ENCODE measurements around the gene KCTD13. TPM values are rescaled to one million over a fixed set of nuclear protein-coding genes. Genes with fewer than 3 reads are reported as not detected.

Gene KCTD13
- total RNA-seq, 1 donor, result 8.2 TPM

Other genes starting within 250 kb of the KCTD13 start
- 95.3 and 123 TPM in 2 replicates for gene QPRT, start 247.0 kb downstream of the KCTD13 start, total RNA-seq
- gene C16orf54, start 180.2 kb downstream of the KCTD13 start, total RNA-seq, result not detected in 2 replicates
- gene ZG16, start 148.0 kb downstream of the KCTD13 start, total RNA-seq, result not detected in 2 replicates
- 32.5 and 45.3 TPM in 2 replicates for gene KIF22, start 135.5 kb downstream of the KCTD13 start, total RNA-seq
- gene MAZ, start 119.7 kb downstream of the KCTD13 start, total RNA-seq, result 166 and 269 TPM in 2 replicates
- gene PRRT2, start 114.0 kb downstream of the KCTD13 start, total RNA-seq, result 3.0 and 3.2 TPM in 2 replicates
- gene PAGR1, start 110.1 kb downstream of the KCTD13 start, total RNA-seq, result 20.3 and 20.7 TPM in 2 replicates
- gene MVP, start 105.8 kb downstream of the KCTD13 start, total RNA-seq, result 211 and 250 TPM in 2 replicates
- gene CDIPT, start 63.0 kb downstream of the KCTD13 start, total RNA-seq, result 60.9 and 84.6 TPM in 2 replicates
- gene SEZ6L2, start 26.7 kb downstream of the KCTD13 start, total RNA-seq, result 2.6 and 4.7 TPM in 2 replicates
- 5.2 and 7.8 TPM in 2 replicates for gene ASPHD1, start 25.7 kb downstream of the KCTD13 start, total RNA-seq
- gene TMEM219, start 35.9 kb upstream of the KCTD13 start, total RNA-seq, result 72.8 and 75.1 TPM in 2 replicates
- 48.0 and 63.9 TPM in 2 replicates for gene TAOK2, start 47.6 kb upstream of the KCTD13 start, total RNA-seq
- gene HIRIP3, start 69.4 kb upstream of the KCTD13 start, total RNA-seq, result 4.7 and 6.8 TPM in 2 replicates
- gene INO80E, start 70.0 kb upstream of the KCTD13 start, total RNA-seq, result 25.9 and 31.2 TPM in 2 replicates
- gene DOC2A, start 84.8 kb upstream of the KCTD13 start, total RNA-seq, result under 0.01 and 0.32 TPM in 2 replicates
- gene C16orf92, start 97.0 kb upstream of the KCTD13 start, total RNA-seq, result not detected in 2 replicates
- 0.32 TPM in 1 of 2 replicates, not detected in the other for gene TLCD3B, start 105.0 kb upstream of the KCTD13 start, total RNA-seq
- gene ALDOA, start 139.5 kb upstream of the KCTD13 start, total RNA-seq, result 545 and 622 TPM in 2 replicates
- 196 and 209 TPM in 2 replicates for gene PPP4C, start 149.8 kb upstream of the KCTD13 start, total RNA-seq
- gene TBX6, start 165.7 kb upstream of the KCTD13 start, total RNA-seq, result 0.32 and 0.43 TPM in 2 replicates
- gene YPEL3, start 170.0 kb upstream of the KCTD13 start, total RNA-seq, result 8.6 and 14.5 TPM in 2 replicates
- gene GDPD3, start 187.3 kb upstream of the KCTD13 start, total RNA-seq, result 0.32 and 0.43 TPM in 2 replicates
- gene MAPK3, start 197.0 kb upstream of the KCTD13 start, total RNA-seq, result 27.7 and 36.3 TPM in 2 replicates